Epithelial cell of proximal tubule (primary cell): ENCODE data around the gene MEX3B. TPM values are rescaled to one million over a fixed set of nuclear protein-coding genes. Genes with fewer than 3 reads are reported as not detected.

Experiments
- DNase-seq: peaks from one replicate; pipeline ENCODE4 v3.0.0-alpha.2; 2011; ENCODE audit warnings: low read depth
- H3K4me3 ChIP-seq: 2 replicates; pipeline ENCODE4 v1.5.1; 2011; ENCODE audit warnings: low read depth, mild to moderate bottlenecking, low read length
- total RNA-seq: library from RNA; depleted of rRNA; stranded (reverse); fragments of >200 nt; gene quantifications from 2 replicates; pipeline ENCODE4 v1.2.3, GENCODE V29; 2015
- TF ChIP-seq, protein P1 (sequence below): conservative IDR thresholded peaks from 2 replicates; pipeline ENCODE4 v1.5.1; 2012; ENCODE audit warnings: low read depth, mild to moderate bottlenecking, low read length

Gene MEX3B
- total RNA-seq, 1 donor from 2014 or later: 4.7 TPM

DNA sequence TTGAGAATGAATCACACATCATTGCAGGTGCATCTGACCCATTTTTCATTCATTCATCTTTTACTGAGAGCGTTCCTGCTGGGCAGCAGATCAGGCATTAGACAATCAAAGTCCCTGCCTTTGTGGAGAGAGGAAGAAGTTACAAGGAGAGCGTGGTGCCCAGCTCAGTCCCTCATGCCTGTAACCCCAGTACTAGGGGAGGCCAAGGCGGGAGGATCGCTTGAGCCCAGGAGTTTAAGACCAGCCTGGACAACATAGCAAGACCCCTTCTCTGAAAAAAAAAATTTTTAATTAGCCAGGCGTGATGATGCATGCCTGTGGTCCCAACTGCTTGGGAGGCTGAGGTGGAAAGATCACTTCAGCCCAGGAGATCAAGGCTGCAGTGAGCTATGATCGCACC is 35.0 kb upstream of the MEX3B start:
- TF ChIP-seq, protein P1, sequence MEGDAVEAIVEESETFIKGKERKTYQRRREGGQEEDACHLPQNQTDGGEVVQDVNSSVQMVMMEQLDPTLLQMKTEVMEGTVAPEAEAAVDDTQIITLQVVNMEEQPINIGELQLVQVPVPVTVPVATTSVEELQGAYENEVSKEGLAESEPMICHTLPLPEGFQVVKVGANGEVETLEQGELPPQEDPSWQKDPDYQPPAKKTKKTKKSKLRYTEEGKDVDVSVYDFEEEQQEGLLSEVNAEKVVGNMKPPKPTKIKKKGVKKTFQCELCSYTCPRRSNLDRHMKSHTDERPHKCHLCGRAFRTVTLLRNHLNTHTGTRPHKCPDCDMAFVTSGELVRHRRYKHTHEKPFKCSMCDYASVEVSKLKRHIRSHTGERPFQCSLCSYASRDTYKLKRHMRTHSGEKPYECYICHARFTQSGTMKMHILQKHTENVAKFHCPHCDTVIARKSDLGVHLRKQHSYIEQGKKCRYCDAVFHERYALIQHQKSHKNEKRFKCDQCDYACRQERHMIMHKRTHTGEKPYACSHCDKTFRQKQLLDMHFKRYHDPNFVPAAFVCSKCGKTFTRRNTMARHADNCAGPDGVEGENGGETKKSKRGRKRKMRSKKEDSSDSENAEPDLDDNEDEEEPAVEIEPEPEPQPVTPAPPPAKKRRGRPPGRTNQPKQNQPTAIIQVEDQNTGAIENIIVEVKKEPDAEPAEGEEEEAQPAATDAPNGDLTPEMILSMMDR: no peak
- H3K4me3 ChIP-seq: no peak overlapping the region
- DNase-seq: no peak

GRCh38 chr15:82079736-82080135 is 33.9 kb upstream of the MEX3B start:
- TF ChIP-seq, protein P1: no peak
- no peak for DNase-seq
- H3K4me3 ChIP-seq: no peak overlapping the region

DNA sequence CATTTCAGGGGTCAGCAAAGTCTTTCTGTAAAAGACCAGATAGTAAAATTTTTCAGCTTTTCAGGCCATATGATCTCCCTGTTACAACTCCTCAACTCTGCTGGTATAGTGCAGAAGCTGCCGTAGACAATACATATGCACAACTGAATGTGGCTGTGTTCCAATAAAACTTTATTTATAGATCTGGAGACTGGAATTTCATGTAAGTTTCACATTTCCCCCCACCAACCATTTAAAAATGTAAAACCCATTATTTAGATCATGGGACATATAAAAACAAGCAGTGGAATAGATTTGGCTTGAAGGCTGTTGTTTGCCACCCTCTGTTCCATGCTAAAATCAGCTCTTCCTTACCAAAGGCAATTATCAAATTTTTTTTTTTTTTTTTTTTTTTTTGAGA is 28.8 kb upstream of the MEX3B start:
- DNase-seq: no peak
- no peak overlapping the region for H3K4me3 ChIP-seq
- TF ChIP-seq, protein P1: no peak

DNA sequence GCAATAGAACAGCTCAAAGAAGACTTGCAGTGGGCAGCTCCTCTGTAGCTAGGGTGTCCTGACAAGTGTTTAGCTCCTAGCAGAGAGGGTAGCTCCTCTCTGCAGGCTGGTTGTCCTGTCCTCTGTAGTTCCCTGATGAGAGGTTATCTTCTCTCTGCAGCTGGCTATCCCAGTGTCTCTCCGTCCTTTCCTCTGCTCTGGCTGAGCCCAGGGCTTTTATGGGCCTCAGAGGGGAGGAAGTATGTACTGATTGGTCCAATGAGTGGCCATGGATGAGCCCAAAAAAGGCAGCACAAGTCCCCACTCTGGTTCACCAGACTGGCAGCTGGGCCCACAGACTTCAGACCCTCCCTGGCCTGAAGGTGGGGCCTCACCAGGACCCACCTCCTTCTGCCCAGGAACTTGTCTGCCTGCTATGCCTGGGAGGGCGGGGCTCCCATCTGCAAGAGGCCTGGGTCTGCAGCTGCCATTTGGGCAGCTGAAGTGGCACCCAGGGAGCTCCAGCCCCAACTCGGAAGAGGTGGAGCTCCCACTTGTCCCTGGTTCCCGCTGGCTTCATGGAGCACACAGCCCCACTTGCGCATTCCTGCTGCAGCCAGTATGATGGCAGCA is 27.2 kb upstream of the MEX3B start:
- no peak overlapping the region for H3K4me3 ChIP-seq
- no peak for DNase-seq
- TF ChIP-seq, protein P1: no peak

DNA sequence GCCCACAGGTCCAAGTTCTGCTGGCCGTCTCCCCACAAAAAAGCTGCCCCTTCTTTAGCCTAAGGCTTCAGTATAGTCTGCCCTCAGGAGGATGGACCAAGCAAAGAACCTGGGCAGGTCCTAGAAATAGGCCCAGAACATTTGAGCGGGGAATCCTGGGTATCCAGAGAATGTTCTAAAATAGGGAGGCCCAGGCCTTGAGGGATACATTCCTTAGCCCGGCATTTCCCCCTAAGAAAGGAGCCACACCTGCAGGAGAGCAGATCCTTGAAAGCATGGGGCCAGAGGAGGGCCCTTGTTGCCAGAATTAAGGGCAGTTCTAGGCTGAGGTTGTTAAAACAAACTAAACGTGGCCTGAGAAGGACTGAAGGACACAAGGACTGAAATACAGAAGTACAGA is 20.6 kb upstream of the MEX3B start:
- H3K4me3 ChIP-seq: no peak overlapping the region
- no peak for DNase-seq
- TF ChIP-seq, protein P1: no peak

DNA sequence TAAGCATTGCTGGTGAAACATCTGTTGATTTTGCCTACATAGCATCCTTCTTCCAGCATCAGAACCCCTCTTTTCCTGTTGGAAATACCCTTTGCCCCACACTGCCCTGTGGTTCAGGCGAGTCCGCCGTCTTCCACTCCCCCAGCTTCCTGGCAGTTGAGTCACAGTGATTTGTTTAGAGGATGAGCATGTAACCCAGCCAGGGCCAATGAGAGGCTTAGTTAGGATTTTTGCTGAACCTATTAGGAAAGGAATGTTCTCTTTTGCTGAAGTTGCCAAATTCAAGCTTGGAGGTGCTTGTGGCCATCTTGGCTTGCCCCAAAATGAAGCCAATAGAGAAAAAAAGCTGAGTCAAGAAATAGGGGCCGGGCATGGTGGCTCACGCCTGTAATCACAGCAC is 19.0 kb upstream of the MEX3B start:
- DNase-seq: no peak
- TF ChIP-seq, protein P1: no peak

GRCh38 chr15:82062479-82063454 is 16.9 kb upstream of the MEX3B start:
- TF ChIP-seq, protein P1: no peak
- no peak for DNase-seq
- no peak overlapping the region for H3K4me3 ChIP-seq

More for the DNA sequence above, 19.0 kb upstream of the MEX3B start:
- no peak overlapping the region for H3K4me3 ChIP-seq
